Natural killer cell (primary cell): Measurements from ENCODE around the gene CHIT1. TPM values are rescaled to one million over a fixed set of nuclear protein-coding genes. Genes with fewer than 3 reads are reported as not detected.

ENCODE experiments used
- ATAC-seq, 3 donors: fragments of 150-1000 bp in 2 of 3; fragments of 200-7000 bp in 1 of 3; cut with Tn5 transposase; 1 replicate in 1 of 3; 2 replicates in 2 of 3; pipeline ENCODE4 v1.10.0; 2021; ENCODE audit warnings: mild to moderate bottlenecking in 2 of 3, moderate library complexity in 2 of 3
- DNase-seq, 2 donors: peaks; one replicate each; pipeline versions ENCODE4 v3.0.0 to v3.0.0-alpha.2; 2013 to 2021; ENCODE audit warnings: mixed read lengths in 1 of 2
- H3K27ac ChIP-seq: one replicate; pipeline ENCODE4 v1.5.1; 2013; ENCODE audit warnings: mild to moderate bottlenecking, low read length
- H3K27me3 ChIP-seq: one replicate; pipeline ENCODE4 v1.6.1; 2013; ENCODE audit warnings: low read length; ENCODE audit not compliant: control insufficient read depth, insufficient read depth
- H3K36me3 ChIP-seq: one replicate; pipeline ENCODE4 v1.6.1; 2013; ENCODE audit warnings: low read length; ENCODE audit not compliant: control insufficient read depth, insufficient read depth
- H3K4me1 ChIP-seq: one replicate; pipeline ENCODE4 v1.6.1; 2013; ENCODE audit warnings: low read length; ENCODE audit not compliant: control insufficient read depth, insufficient read depth
- H3K4me3 ChIP-seq: one replicate; pipeline ENCODE4 v1.5.1; 2013; ENCODE audit warnings: low read length
- H3K9me3 ChIP-seq: one replicate; pipeline ENCODE4 v1.6.1; 2013; ENCODE audit warnings: low read length; ENCODE audit not compliant: control insufficient read depth, insufficient read depth
- H3K27ac Mint-ChIP-seq, 2 donors: one replicate each; pipeline ENCODE4 v1.8.0; 2022; ENCODE audit warnings: mild to moderate bottlenecking in 2 of 2, mixed read lengths in 2 of 2, moderate library complexity in 1 of 2
- H3K27me3 Mint-ChIP-seq, 2 donors: one replicate each; pipeline ENCODE4 v1.8.0; 2022; ENCODE audit warnings: low read depth in 2 of 2, mixed read lengths in 2 of 2
- H3K36me3 Mint-ChIP-seq: one replicate; pipeline ENCODE4 v1.8.0; 2022; ENCODE audit warnings: mixed read lengths
- H3K4me1 Mint-ChIP-seq, 2 donors: one replicate each; pipeline ENCODE4 v1.8.0; 2022; ENCODE audit warnings: mixed read lengths in 2 of 2
- H3K4me3 Mint-ChIP-seq: one replicate; pipeline ENCODE4 v1.8.0; 2022; ENCODE audit warnings: mild to moderate bottlenecking, moderate library complexity, mixed read lengths
- H3K9me3 Mint-ChIP-seq, 2 donors: one replicate each; pipeline ENCODE4 v1.8.0; 2022; ENCODE audit warnings: mixed read lengths in 2 of 2
- CTCF ChIP-seq: fragments of 200-600 bp; IDR thresholded peaks from one replicate; pipeline ENCODE4 v1.8.0; 2022; ENCODE audit warnings: antibody characterized with exemption
- WGBS: methylation state at CpG from one replicate; pipeline ENCODE4 v1.1.7; 2013; ENCODE audit warnings: missing lambda C conversion rate; ENCODE audit not compliant: insufficient coverage; 5-methylcytosine and 5-hydroxymethylcytosine counted together
- intact Hi-C: fragments of 100-400 bp; cut with micrococcal nuclease; formaldehyde crosslinking; loops from one replicate; pipeline ENCODE4 v1.14.2; 2022
- total RNA-seq, 4 donors: library from RNA; stranded (reverse); fragments of 120-200 nt in 1 of 4; gene quantifications; one replicate each; pipeline versions ENCODE4 v1.2.3 to v1.2.4, GENCODE V29; 2013 to 2022

CHIT1 gene
- total RNA-seq, 3 donors from 2014 or later (not counting 1 experiment from before 2014, with no cell fraction given) = 0.07 to 2.2 TPM; not detected in 1

GRCh38 chr1:203200916-203201315 is 28.6 kb downstream of the CHIT1 start:
- WGBS = 58% methylated on average over 1 of the region's 1 CpG
- no peaks in the 10 kb centered on the region for H3K4me1 Mint-ChIP-seq
- H3K27ac Mint-ChIP-seq = no peak overlapping the region
- TF ChIP-seq CTCF = no peak
- H3K27me3 Mint-ChIP-seq = peaks cover 23 to 28% of the 10 kb centered on the region in 2 donors
- no peak for DNase-seq
- no peak overlapping the region for H3K4me3 Mint-ChIP-seq
- intact Hi-C loops = no loop called here
- ATAC-seq = no peak
- Histone ChIP-seq H3K4me3 (no peak overlapping the region), H3K27me3 (no peaks in the 10 kb centered on the region), H3K27ac (no peak overlapping the region), H3K36me3 (no peaks in the 10 kb centered on the region), H3K9me3 (no peaks in the 10 kb centered on the region), H3K4me1 (peaks cover 7% of the 10 kb centered on the region)
- H3K9me3 Mint-ChIP-seq = no peaks in the 10 kb centered on the region
- H3K36me3 Mint-ChIP-seq = no peaks in the 10 kb centered on the region

GRCh38 chr1:203199816-203200571 is 29.5 kb downstream of the CHIT1 start:
- Mint-ChIP-seq H3K4me3 (no peak overlapping the region), H3K9me3 (no peaks in the 10 kb centered on the region), H3K27me3 (peaks cover 23 to 32% of the 10 kb centered on the region in 2 donors), H3K4me1 (no peaks in the 10 kb centered on the region), H3K27ac (no peak overlapping the region), H3K36me3 (no peaks in the 10 kb centered on the region)
- H3K9me3 ChIP-seq = no peaks in the 10 kb centered on the region
- H3K36me3 ChIP-seq = no peaks in the 10 kb centered on the region
- H3K27me3 ChIP-seq = no peaks in the 10 kb centered on the region
- WGBS = 66% methylated on average over 8 of the region's 8 CpGs
- no peak overlapping the region for H3K4me3 ChIP-seq
- ATAC-seq (no peak), DNase-seq (no peak)
- no peak overlapping the region for H3K27ac ChIP-seq
- TF ChIP-seq CTCF = no peak
- H3K4me1 ChIP-seq = peaks cover 7% of the 10 kb centered on the region
- intact Hi-C loops = no loop called here

GRCh38 chr1:203199481-203199815 is 30.0 kb downstream of the CHIT1 start:
- H3K27ac ChIP-seq = no peak overlapping the region
- H3K4me1 ChIP-seq = peaks cover 7% of the 10 kb centered on the region
- Mint-ChIP-seq H3K9me3 (no peaks in the 10 kb centered on the region), H3K27ac (no peak overlapping the region), H3K4me3 (no peak overlapping the region), H3K4me1 (no peaks in the 10 kb centered on the region), H3K36me3 (no peaks in the 10 kb centered on the region), H3K27me3 (peaks cover 23 to 32% of the 10 kb centered on the region in 2 donors)
- 90% methylated on average over 6 of the region's 6 CpGs for WGBS
- H3K36me3 ChIP-seq = no peaks in the 10 kb centered on the region
- TF ChIP-seq CTCF = no peak
- no peaks in the 10 kb centered on the region for H3K9me3 ChIP-seq
- no peaks in the 10 kb centered on the region for H3K27me3 ChIP-seq
- ATAC-seq (no peak), DNase-seq (no peak)
- H3K4me3 ChIP-seq = no peak overlapping the region
- intact Hi-C loops = no loop called here

GRCh38 chr1:203199002-203199401 is 30.5 kb downstream of the CHIT1 start:
- H3K27ac Mint-ChIP-seq = no peak overlapping the region
- DNase-seq (no peak), ATAC-seq (no peak)
- no peaks in the 10 kb centered on the region for H3K9me3 Mint-ChIP-seq
- Histone ChIP-seq H3K4me1 (peaks cover 7% of the 10 kb centered on the region), H3K27me3 (no peaks in the 10 kb centered on the region), H3K27ac (no peak overlapping the region), H3K4me3 (no peak overlapping the region), H3K36me3 (no peaks in the 10 kb centered on the region), H3K9me3 (no peaks in the 10 kb centered on the region)
- no peaks in the 10 kb centered on the region for H3K36me3 Mint-ChIP-seq
- intact Hi-C loops = no loop called here
- H3K27me3 Mint-ChIP-seq = peaks cover 28 to 32% of the 10 kb centered on the region in 2 donors
- no peak for TF ChIP-seq CTCF
- no peak overlapping the region for H3K4me3 Mint-ChIP-seq
- no peaks in the 10 kb centered on the region for H3K4me1 Mint-ChIP-seq
- 88% methylated on average over 3 of the region's 3 CpGs for WGBS
